Natural killer cell treated with Interleukin-12 subunit alpha and Interleukin-12 subunit beta and Interleukin-15 and Interleukin-18, amount 100 ng/mL, for 72 hours (primary cell): Measurements from ENCODE around the gene DTNB. TPM values are rescaled to one million over a fixed set of nuclear protein-coding genes. Genes with fewer than 3 reads are reported as not detected.
"Not testable (repeated sequence)": the region's sequence is repeated elsewhere in the genome, so short reads cannot be mapped to it uniquely, and the experiment has no call there.

ENCODE experiments used
- ATAC-seq, 2 donors: fragments of 150-1000 bp; cut with Tn5 transposase in 1 of 2; sonication (Bioruptor Pico), chemical (Tn5 transposase) in 1 of 2; 2 replicates each; pipeline ENCODE4 v1.10.0; 2021
- DNase-seq: peaks from one replicate; pipeline ENCODE4 v3.0.0; 2022; ENCODE audit warnings: low spot score
- H3K27ac Mint-ChIP-seq, 2 donors: 1 replicate in 1 of 2; 2 replicates in 1 of 2; pipeline ENCODE4 v1.8.0; 2022; ENCODE audit warnings: mixed read lengths in 2 of 2, mild to moderate bottlenecking in 1 of 2, moderate library complexity in 1 of 2
- H3K27me3 Mint-ChIP-seq, 2 donors: 1 replicate in 1 of 2; 2 replicates in 1 of 2; pipeline ENCODE4 v1.8.0; 2022; ENCODE audit warnings: mixed read lengths in 2 of 2
- H3K36me3 Mint-ChIP-seq: one replicate; pipeline ENCODE4 v1.8.0; 2022; ENCODE audit warnings: mixed read lengths
- H3K4me1 Mint-ChIP-seq, 2 donors: 1 replicate in 1 of 2; 2 replicates in 1 of 2; pipeline ENCODE4 v1.8.0; 2022; ENCODE audit warnings: low read depth in 2 of 2, mixed read lengths in 2 of 2, mild to moderate bottlenecking in 1 of 2
- H3K4me3 Mint-ChIP-seq: one replicate; pipeline ENCODE4 v1.8.0; 2022; ENCODE audit warnings: mixed read lengths
- H3K9me3 Mint-ChIP-seq: 2 replicates; pipeline ENCODE4 v1.8.0; 2022; ENCODE audit warnings: mixed read lengths
- total RNA-seq, 2 donors: library from RNA; stranded (reverse); gene quantifications; one replicate each; pipeline ENCODE4 v1.2.3, GENCODE V29; 2022

The DTNB gene
- total RNA-seq, 2 donors from 2014 or later = 5.3 to 18.9 TPM

GRCh38 chr2:25602333-25602723 is 71.0 kb downstream of the DTNB start:
- H3K27ac Mint-ChIP-seq = no peak overlapping the region
- peaks cover 0 to 4% of the 10 kb centered on the region in 2 donors for H3K4me1 Mint-ChIP-seq
- no peaks in the 10 kb centered on the region for H3K9me3 Mint-ChIP-seq
- H3K27me3 Mint-ChIP-seq = no peaks in the 10 kb centered on the region
- ATAC-seq = no peak
- no peak overlapping the region for H3K4me3 Mint-ChIP-seq
- H3K36me3 Mint-ChIP-seq = no peaks in the 10 kb centered on the region
- no peak for DNase-seq

GRCh38 chr2:25601711-25602332 is 71.6 kb downstream of the DTNB start:
- H3K4me3 Mint-ChIP-seq, H3K36me3 Mint-ChIP-seq, H3K27me3 Mint-ChIP-seq, H3K4me1 Mint-ChIP-seq, H3K9me3 Mint-ChIP-seq, DNase-seq, ATAC-seq, H3K27ac Mint-ChIP-seq: not testable (repeated sequence)

GRCh38 chr2:25598911-25599310 is 74.5 kb downstream of the DTNB start:
- H3K9me3 Mint-ChIP-seq = no peaks in the 10 kb centered on the region
- peaks cover 0 to 4% of the 10 kb centered on the region in 2 donors for H3K4me1 Mint-ChIP-seq
- no peaks in the 10 kb centered on the region for H3K27me3 Mint-ChIP-seq
- H3K4me3 Mint-ChIP-seq = no peak overlapping the region
- no peak for DNase-seq
- no peaks in the 10 kb centered on the region for H3K36me3 Mint-ChIP-seq
- no peak for ATAC-seq
- H3K27ac Mint-ChIP-seq = peak overlapping the region in 1 of 2 donors; percentile 22

GRCh38 chr2:25598332-25598731 is 75.0 kb downstream of the DTNB start:
- DNase-seq (no peak), ATAC-seq (no peak)
- H3K4me3 Mint-ChIP-seq = no peak overlapping the region
- H3K4me1 Mint-ChIP-seq = peaks cover 2 to 4% of the 10 kb centered on the region in 2 donors
- peak overlapping the region in 1 of 2 donors; percentile 22 for H3K27ac Mint-ChIP-seq
- H3K9me3 Mint-ChIP-seq = no peaks in the 10 kb centered on the region
- no peaks in the 10 kb centered on the region for H3K36me3 Mint-ChIP-seq
- no peaks in the 10 kb centered on the region for H3K27me3 Mint-ChIP-seq

DNA sequence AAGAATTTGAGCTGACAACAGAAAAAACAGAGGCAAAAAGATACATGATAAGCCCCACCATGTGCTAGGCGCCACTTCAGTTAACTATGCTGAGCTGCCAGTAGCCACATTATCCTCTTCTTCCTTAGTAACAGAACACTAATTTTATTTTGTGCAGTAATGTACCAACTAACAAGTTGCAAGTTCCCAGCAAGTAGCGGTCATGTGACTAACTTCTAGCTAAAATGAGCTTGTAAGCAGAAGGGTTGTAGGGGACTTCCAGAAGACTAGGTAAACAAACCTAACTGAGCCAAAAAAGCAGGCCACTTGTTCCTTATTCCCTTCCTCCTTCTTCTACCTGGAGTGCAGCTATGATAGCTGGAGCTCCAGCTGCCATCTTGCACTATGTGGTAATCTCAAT is 75.5 kb downstream of the DTNB start:
- Mint-ChIP-seq H3K36me3 (no peaks in the 10 kb centered on the region), H3K27ac (no peak overlapping the region), H3K27me3 (no peaks in the 10 kb centered on the region), H3K4me1 (peaks cover 2 to 4% of the 10 kb centered on the region in 2 donors), H3K4me3 (no peak overlapping the region), H3K9me3 (no peaks in the 10 kb centered on the region)
- no peak for ATAC-seq
- DNase-seq = no peak

DNA sequence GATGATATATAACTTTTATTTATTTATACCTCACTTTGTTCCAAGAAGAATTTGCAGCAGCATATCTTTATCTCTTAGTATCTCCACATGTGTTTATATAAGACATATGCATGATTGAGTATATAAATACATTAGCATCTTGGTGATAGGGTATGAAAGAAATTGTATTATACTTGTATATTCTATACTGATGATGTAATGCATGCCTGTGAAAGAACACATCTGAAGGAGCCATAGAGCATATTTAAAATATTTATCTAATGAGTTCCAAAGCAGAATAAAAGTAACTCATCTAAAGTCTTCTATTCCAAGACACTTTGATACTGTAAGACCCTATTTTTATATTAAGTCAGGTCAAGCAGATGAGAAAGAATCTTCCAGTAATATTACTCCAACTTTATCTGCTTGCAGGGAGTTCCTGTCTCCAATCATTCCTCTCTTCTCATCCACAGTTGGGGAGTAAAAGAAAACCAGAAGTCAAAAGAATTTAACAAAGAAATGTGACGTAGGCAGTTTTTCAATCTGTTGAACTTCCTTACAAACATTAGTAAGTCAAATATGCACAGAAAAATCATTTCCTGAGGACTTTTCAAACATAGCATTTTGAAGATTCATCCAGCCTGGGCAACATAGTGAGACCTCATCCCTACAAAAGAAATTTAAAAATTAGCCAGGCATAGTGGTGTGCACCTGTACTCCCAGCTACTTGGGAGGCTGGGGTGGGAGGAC is 76.7 kb downstream of the DTNB start:
- Mint-ChIP-seq H3K9me3 (no peaks in the 10 kb centered on the region), H3K27ac (no peak overlapping the region), H3K27me3 (no peaks in the 10 kb centered on the region), H3K36me3 (no peaks in the 10 kb centered on the region), H3K4me1 (peaks cover 4 to 7% of the 10 kb centered on the region in 2 donors), H3K4me3 (no peak overlapping the region)
- no peak for DNase-seq
- no peak for ATAC-seq

DNA sequence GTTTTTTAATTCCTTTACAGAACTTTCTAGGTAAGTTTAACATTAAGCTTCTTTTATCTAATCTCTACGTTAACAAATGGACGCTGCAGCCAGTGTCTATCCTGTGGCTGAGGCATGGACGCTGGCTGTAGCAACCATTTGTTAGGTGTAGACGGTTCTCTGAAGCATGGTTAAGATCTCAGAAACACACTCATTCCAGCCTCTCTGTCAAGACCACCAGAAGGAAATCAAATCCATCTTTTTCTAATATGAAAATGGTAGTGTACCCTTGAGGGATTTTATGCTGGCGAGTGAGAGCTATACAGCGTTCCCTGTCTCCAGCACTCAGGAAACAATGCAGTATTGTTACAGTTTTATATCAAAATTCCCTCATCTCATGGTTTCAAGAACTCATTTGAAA is 78.0 kb downstream of the DTNB start:
- Mint-ChIP-seq H3K27ac (no peak overlapping the region), H3K27me3 (no peaks in the 10 kb centered on the region), H3K36me3 (no peaks in the 10 kb centered on the region), H3K9me3 (no peaks in the 10 kb centered on the region), H3K4me1 (peaks cover 4 to 7% of the 10 kb centered on the region in 2 donors), H3K4me3 (no peak overlapping the region)
- ATAC-seq (no peak), DNase-seq (no peak)

DNA sequence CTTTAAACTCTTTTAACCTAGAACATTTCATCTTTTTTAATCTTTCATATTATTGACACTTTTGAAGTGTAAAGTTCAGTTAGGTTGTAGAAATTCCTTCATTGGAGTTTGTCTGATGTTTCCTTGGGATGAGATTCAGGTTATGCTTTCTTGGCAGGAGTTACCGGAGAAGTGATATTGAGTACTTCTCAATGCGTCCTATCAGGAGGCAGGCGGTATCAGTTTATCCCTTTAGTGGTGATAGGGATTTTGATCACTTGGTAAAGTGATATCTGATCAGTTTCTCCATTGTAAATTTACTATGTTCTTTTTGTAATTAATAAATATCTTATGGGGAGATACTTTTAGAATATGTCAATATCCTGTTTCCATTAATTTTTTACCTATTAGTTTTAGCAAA is 78.4 kb downstream of the DTNB start:
- no peak overlapping the region for H3K27ac Mint-ChIP-seq
- no peak overlapping the region for H3K4me3 Mint-ChIP-seq
- no peaks in the 10 kb centered on the region for H3K27me3 Mint-ChIP-seq
- DNase-seq (no peak), ATAC-seq (no peak)
- no peaks in the 10 kb centered on the region for H3K36me3 Mint-ChIP-seq
- peaks cover 4 to 7% of the 10 kb centered on the region in 2 donors for H3K4me1 Mint-ChIP-seq
- H3K9me3 Mint-ChIP-seq = no peaks in the 10 kb centered on the region

DNA sequence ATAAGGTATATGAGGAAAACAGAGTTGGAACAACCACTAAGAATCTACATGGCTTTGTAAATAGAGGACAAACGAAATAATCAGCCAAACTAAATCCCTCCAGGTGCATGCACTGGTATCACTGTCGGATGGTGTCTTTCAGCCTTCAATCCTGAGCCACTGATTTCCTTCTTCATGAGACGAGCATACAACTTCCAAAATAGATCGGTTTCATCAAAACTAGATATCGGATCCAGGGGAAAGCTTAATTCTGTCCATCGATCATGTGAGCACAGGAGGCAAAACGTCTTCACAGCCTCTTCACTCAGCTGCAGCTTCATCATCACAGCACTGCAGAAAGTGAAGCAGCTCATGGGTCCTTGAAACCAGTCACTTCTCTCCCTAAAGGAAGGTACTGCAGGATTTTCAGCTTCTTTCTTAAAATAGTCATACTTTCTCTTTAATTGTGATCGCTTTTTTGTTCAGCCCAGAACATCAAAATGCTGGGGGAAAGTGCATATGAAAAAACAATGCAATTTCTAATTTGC is 80.5 kb downstream of the DTNB start:
- Mint-ChIP-seq H3K4me1 (peaks cover 15% of the 10 kb centered on the region in 2 donors), H3K4me3 (no peak overlapping the region), H3K36me3 (no peaks in the 10 kb centered on the region), H3K27ac (peak overlapping the region in 1 of 2 donors; percentile 91), H3K27me3 (no peaks in the 10 kb centered on the region), H3K9me3 (no peaks in the 10 kb centered on the region)
- DNase-seq = no peak
- no peak for ATAC-seq

DNA sequence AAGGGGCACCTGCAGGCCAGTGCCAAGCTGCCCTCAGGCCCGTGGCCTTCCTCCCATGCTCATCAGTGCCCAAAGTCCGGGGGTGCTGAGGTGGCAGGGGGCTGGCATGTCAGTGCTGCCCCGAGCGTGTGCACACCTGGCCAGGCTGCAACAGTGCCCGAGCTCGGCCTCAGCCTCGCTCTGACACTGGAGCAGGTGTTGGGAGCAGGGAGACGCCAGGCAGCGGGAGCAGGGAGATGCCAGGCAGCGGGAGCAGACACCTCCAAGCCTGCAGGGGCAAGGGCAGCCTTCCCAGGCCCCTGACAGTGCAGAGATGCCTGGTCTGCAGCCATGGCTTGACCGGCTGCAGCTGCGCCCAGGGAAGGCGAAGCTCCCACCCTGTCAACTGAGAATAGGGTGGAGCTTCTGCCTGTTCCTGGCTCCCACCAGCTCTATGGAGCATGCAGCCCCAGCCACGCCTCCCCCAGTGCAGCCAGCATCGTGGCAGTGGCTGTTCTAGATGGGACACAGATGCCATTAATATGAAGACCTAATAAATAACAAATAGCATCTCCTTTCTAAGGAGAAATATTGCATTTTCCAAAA is 82.4 kb downstream of the DTNB start:
- Mint-ChIP-seq H3K27me3 (no peaks in the 10 kb centered on the region), H3K36me3 (no peaks in the 10 kb centered on the region), H3K4me1 (peaks cover 29 to 31% of the 10 kb centered on the region in 2 donors)

DNA sequence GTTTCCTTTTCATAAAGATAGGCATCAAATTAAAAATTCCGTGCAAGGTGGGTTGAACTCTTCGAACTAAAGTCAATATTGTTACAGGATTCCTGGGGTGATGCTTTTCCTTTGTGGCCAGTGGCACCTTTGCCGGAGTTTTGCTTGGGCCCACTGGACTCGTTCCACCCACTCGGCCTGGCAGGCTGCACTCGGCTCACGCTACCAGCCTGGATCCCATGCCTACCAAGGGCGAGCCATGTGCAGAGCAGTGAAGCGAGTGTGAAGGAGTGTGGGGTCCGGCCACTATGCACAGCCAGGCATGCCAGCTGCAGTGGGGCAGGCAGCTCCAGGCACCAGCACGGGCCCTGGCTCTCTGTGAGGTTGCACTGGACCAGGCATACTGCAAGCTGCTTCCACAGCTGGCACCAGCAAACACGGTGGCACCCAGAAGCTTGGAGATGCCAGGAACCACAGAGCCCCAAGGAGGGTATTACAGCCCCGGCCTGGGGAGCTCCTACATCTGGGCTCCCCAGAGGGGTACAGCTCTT is 83.6 kb downstream of the DTNB start:
- ATAC-seq (no peak), DNase-seq (no peak)
- H3K4me1 Mint-ChIP-seq = peaks cover 29 to 31% of the 10 kb centered on the region in 2 donors
- H3K4me3 Mint-ChIP-seq = no peak overlapping the region
- H3K27me3 Mint-ChIP-seq = no peaks in the 10 kb centered on the region
- H3K9me3 Mint-ChIP-seq = no peaks in the 10 kb centered on the region
- H3K36me3 Mint-ChIP-seq = no peaks in the 10 kb centered on the region
- H3K27ac Mint-ChIP-seq = no peak overlapping the region

More for the DNA sequence above, 82.4 kb downstream of the DTNB start:
- no peak overlapping the region for H3K4me3 Mint-ChIP-seq
- H3K9me3 Mint-ChIP-seq = no peaks in the 10 kb centered on the region
- no peak overlapping the region for H3K27ac Mint-ChIP-seq
- ATAC-seq = no peak
- no peak for DNase-seq

DNA sequence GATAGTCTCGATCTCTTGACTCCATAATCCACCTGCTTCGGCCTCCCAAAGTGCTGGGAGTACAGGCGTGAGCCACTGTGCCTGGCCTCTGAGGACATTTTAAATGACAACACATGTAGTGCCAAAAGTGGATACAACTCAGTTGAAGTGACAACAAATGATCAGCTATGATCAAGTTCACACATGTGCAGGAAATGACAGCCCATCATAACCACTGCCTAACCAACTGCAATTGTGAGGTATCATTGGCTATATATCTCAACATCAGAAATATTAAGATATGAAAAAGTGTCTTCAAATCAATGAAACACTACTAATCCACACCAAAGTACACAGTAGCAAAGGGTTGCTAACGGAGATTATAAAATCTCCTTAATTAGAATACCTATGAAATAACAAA is 84.8 kb downstream of the DTNB start:
- Mint-ChIP-seq H3K4me1 (peaks cover 27 to 31% of the 10 kb centered on the region in 2 donors), H3K27ac (peak overlapping the region in 1 of 2 donors; percentile 70), H3K36me3 (no peaks in the 10 kb centered on the region), H3K9me3 (no peaks in the 10 kb centered on the region), H3K4me3 (peak overlapping the region; percentile 42), H3K27me3 (no peaks in the 10 kb centered on the region)
- no peak for DNase-seq
- peak in 1 of 2 donors; percentile 39 for ATAC-seq

GRCh38 chr2:25587361-25587760 is 86.0 kb downstream of the DTNB start:
- H3K36me3 Mint-ChIP-seq = no peaks in the 10 kb centered on the region
- H3K27ac Mint-ChIP-seq = peak overlapping the region; percentile 64 to 76
- H3K27me3 Mint-ChIP-seq = no peaks in the 10 kb centered on the region
- H3K4me3 Mint-ChIP-seq = peak overlapping the region; percentile 84
- H3K4me1 Mint-ChIP-seq = peaks cover 27 to 31% of the 10 kb centered on the region in 2 donors
- DNase-seq (no peak), ATAC-seq (peak; percentile 77 to 81)
- no peaks in the 10 kb centered on the region for H3K9me3 Mint-ChIP-seq

- Mint-ChIP-seq H3K4me3 (peak overlapping the region; percentile 84), H3K4me1 (peaks cover 23 to 27% of the 10 kb centered on the region in 2 donors), H3K27me3 (no peaks in the 10 kb centered on the region), H3K27ac (peak overlapping the region; percentile 64 to 76), H3K9me3 (no peaks in the 10 kb centered on the region), H3K36me3 (no peaks in the 10 kb centered on the region)
- no peak for DNase-seq
- ATAC-seq = peak; percentile 73 to 83
Measured at GRCh38 chr2:25586726-25587144, 86.6 kb downstream of the DTNB start.
